Caco-2 (cell line): ENCODE data around the gene CAPRIN1. TPM values are rescaled to one million over a fixed set of nuclear protein-coding genes. Genes with fewer than 3 reads are reported as not detected.

ENCODE experiments used
- BruUV-seq: library from RNA; stranded (reverse); fragments of 400-500 nt; replicated peaks from 2 replicates; lab custom pipeline; 2021; lab: Mats Ljungman, UMichigan
- CTCF ChIA-PET: fragments of 300-600 bp; sonication (Branson Sonifier 250); formaldehyde crosslinking; loops from one replicate; lab custom pipeline; 2022; ENCODE audit warnings: antibody characterized with exemption; lab: Charles Lee
- POLR2A ChIA-PET: fragments of 300-600 bp; sonication (Branson Sonifier 250); formaldehyde crosslinking; loops from one replicate; lab custom pipeline; 2022; ENCODE audit warnings: antibody characterized with exemption; lab: Charles Lee
- DNase-seq, 2 experiments: peaks; one replicate each; pipeline versions ENCODE4 v3.0.0 to v3.0.0-alpha.2; 2020 to 2022
- H3K27me3 ChIP-seq: replicated peaks from 2 replicates; pipeline ENCODE4 v1.6.0; 2011; ENCODE audit warnings: low read length; ENCODE audit not compliant: control insufficient read depth, insufficient read depth
- H3K36me3 ChIP-seq: 2 replicates; pipeline ENCODE4 v1.5.1; 2011; ENCODE audit warnings: low read length; ENCODE audit not compliant: control insufficient read depth, insufficient read depth
- H3K4me1 ChIP-seq: fragments of 250-450 bp; sonication (Bioruptor Pico); 2 replicates; pipeline ENCODE4 v1.5.1; 2020; ENCODE audit warnings: mild to moderate bottlenecking
- H3K4me3 ChIP-seq: 2 replicates; pipeline ENCODE4 v1.5.1; 2011; ENCODE audit warnings: low read depth, mild to moderate bottlenecking, control low read depth, low read length
- H3K9me3 ChIP-seq: fragments of 250-450 bp; sonication (Bioruptor Pico); 2 replicates; pipeline ENCODE4 v1.5.1; 2020; ENCODE audit warnings: mild to moderate bottlenecking, moderate library complexity
- H3K27ac Mint-ChIP-seq: one replicate; pipeline ENCODE4 v1.8.0; 2022; ENCODE audit warnings: mixed read lengths; ENCODE audit not compliant: unreplicated experiment
- H3K27me3 Mint-ChIP-seq: one replicate; pipeline ENCODE4 v1.8.0; 2022; ENCODE audit warnings: mixed read lengths; ENCODE audit not compliant: insufficient read depth, unreplicated experiment
- H3K36me3 Mint-ChIP-seq: one replicate; pipeline ENCODE4 v1.8.0; 2022; ENCODE audit warnings: mild to moderate bottlenecking, mixed read lengths; ENCODE audit not compliant: insufficient read depth, unreplicated experiment
- H3K4me1 Mint-ChIP-seq: one replicate; pipeline ENCODE4 v1.8.0; 2022; ENCODE audit warnings: low read depth, mixed read lengths; ENCODE audit not compliant: unreplicated experiment
- H3K4me3 Mint-ChIP-seq: one replicate; pipeline ENCODE4 v1.8.0; 2022; ENCODE audit warnings: mild to moderate bottlenecking, moderate library complexity, mixed read lengths; ENCODE audit not compliant: unreplicated experiment
- H3K9me3 Mint-ChIP-seq: one replicate; pipeline ENCODE4 v1.8.0; 2022; ENCODE audit warnings: mixed read lengths; ENCODE audit not compliant: unreplicated experiment
- CTCF ChIP-seq, 2 experiments: fragments of 200-600 bp in 1 of 2; IDR thresholded peaks; 1 replicate in 1 of 2; 2 replicates in 1 of 2; pipeline versions ENCODE4 v1.5.1 to v1.8.0; 2011 to 2022; ENCODE audit warnings: antibody characterized with exemption in 1 of 2, control low read depth in 1 of 2, inconsistent platforms in 1 of 2, low read depth in 1 of 2, low read length in 1 of 2, mild to moderate bottlenecking in 1 of 2, moderate library complexity in 1 of 2; ENCODE audit not compliant: insufficient read depth in 1 of 2, severe bottlenecking in 1 of 2, unreplicated experiment in 1 of 2
- intact Hi-C: fragments of 100-400 bp; cut with micrococcal nuclease; formaldehyde crosslinking; loops from one replicate; pipeline ENCODE4 v1.10.0; 2022; ENCODE audit not compliant: unreplicated experiment
- total RNA-seq: library from RNA; stranded (reverse); gene quantifications from 2 replicates; pipeline ENCODE4 v1.2.3, GENCODE V29; 2022

CAPRIN1 gene
- total RNA-seq, 1 experiment from 2014 or later = 224 TPM

GRCh38 chr11:34139346-34139745, 87.8 kb downstream of the CAPRIN1 start:
- Mint-ChIP-seq H3K9me3 (no peaks in the 10 kb centered on the region), H3K36me3 (peaks cover 57% of the 10 kb centered on the region), H3K4me3 (no peak overlapping the region), H3K27ac (no peak overlapping the region), H3K27me3 (no peaks in the 10 kb centered on the region), H3K4me1 (no peaks in the 10 kb centered on the region)
- no TSS peak for BruUV-seq
- Histone ChIP-seq H3K27me3 (no peaks in the 10 kb centered on the region), H3K4me3 (no peak overlapping the region), H3K36me3 (no peaks in the 10 kb centered on the region; the same call in none of the 2 replicates), H3K9me3 (no peaks in the 10 kb centered on the region), H3K4me1 (no peaks in the 10 kb centered on the region)
- no peak for TF ChIP-seq CTCF (IDR thresholded peaks at IDR 0.05; ENCODE audit: insufficient read depth in 1 of 2, low read depth in 1 of 2, low read length in 1 of 2, severe bottlenecking in 1 of 2, unreplicated experiment in 1 of 2)
- intact Hi-C loops = no loop called here
- no peak for DNase-seq
- ChIA-PET CTCF (no interaction called here), POLR2A (no interaction called here)

- TF ChIP-seq CTCF (IDR thresholded peaks at IDR 0.05; ENCODE audit: insufficient read depth in 1 of 2, low read depth in 1 of 2, low read length in 1 of 2, severe bottlenecking in 1 of 2, unreplicated experiment in 1 of 2) = no peak
- ChIA-PET POLR2A (no interaction called here), CTCF (no interaction called here)
- Mint-ChIP-seq H3K27me3 (no peaks in the 10 kb centered on the region), H3K4me3 (no peak overlapping the region), H3K9me3 (no peaks in the 10 kb centered on the region), H3K4me1 (no peaks in the 10 kb centered on the region), H3K36me3 (peaks cover 65% of the 10 kb centered on the region), H3K27ac (no peak overlapping the region)
- Histone ChIP-seq H3K9me3 (no peaks in the 10 kb centered on the region), H3K4me1 (no peaks in the 10 kb centered on the region), H3K36me3 (peaks cover 3% of the 10 kb centered on the region), H3K27me3 (no peaks in the 10 kb centered on the region), H3K4me3 (no peak overlapping the region)
- no peak for DNase-seq
- no TSS peak for BruUV-seq
- intact Hi-C loops = no loop called here
Observed at GRCh38 chr11:34140149-34140548, 88.6 kb downstream of the CAPRIN1 start.

- Histone ChIP-seq H3K27me3 (no peaks in the 10 kb centered on the region), H3K4me3 (no peak overlapping the region), H3K36me3 (peaks cover 4% of the 10 kb centered on the region), H3K4me1 (no peaks in the 10 kb centered on the region), H3K9me3 (no peaks in the 10 kb centered on the region)
- intact Hi-C loops = no loop called here
- BruUV-seq = no TSS peak
- no peak overlapping the region for H3K4me3 Mint-ChIP-seq
- H3K9me3 Mint-ChIP-seq = no peaks in the 10 kb centered on the region
- CTCF ChIA-PET = no interaction called here
- no peak for DNase-seq
- POLR2A ChIA-PET = no interaction called here
- no peaks in the 10 kb centered on the region for H3K4me1 Mint-ChIP-seq
- no peak overlapping the region for H3K27ac Mint-ChIP-seq
- TF ChIP-seq CTCF (IDR thresholded peaks at IDR 0.05; ENCODE audit: insufficient read depth in 1 of 2, low read depth in 1 of 2, low read length in 1 of 2, severe bottlenecking in 1 of 2, unreplicated experiment in 1 of 2) = no peak
- H3K36me3 Mint-ChIP-seq = peaks cover 64% of the 10 kb centered on the region
- H3K27me3 Mint-ChIP-seq = no peaks in the 10 kb centered on the region
Observed at GRCh38 chr11:34143048-34143447, 91.5 kb downstream of the CAPRIN1 start.
